ENCODE measurements around the gene TLR5. TPM values are rescaled to one million over a fixed set of nuclear protein-coding genes. Genes with fewer than 3 reads are reported as not detected.

TLR5 gene
- total and polyA plus RNA-seq, 7 donors, result 0.23 to 10.2 (median 3.6) TPM

DNA sequence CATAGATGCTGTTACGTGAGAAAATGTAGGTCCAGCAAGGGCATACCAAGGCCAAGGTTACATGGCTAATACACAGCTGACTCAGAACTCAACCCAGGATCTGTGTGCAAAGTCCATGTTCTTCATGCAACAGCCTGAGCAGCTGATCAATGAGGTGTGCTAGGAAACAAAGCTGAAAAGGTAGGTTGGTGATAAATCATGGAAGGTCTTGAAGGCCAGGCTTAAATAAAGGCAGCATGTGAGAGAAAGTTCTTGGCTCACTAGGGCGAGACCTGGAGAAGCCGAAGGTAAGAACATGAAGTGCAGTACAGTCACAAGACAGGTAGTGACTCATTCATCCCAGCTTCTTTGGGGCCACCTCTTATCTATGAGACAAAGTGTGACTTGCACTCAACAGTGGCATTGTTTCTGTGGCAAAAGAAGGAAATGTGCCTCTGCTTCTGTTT is 33.4 kb downstream of the TLR5 start:
- TF ChIP-seq EP300 (IDR thresholded peaks at IDR 0.05), result no peak
- no peak for DNase-seq
- Histone ChIP-seq H3K27ac (no peak overlapping the region), H3K27me3 (no peaks in the 10 kb centered on the region), H3K36me3 (no peaks in the 10 kb centered on the region), H3K4me1 (peaks cover 0 to 19% (median 12%) of the 10 kb centered on the region in 4 donors), H3K9me3 (no peaks in the 10 kb centered on the region), H3K4me3 (no peak overlapping the region)
- WGBS, 2 donors, result 79 to 82% methylated on average over 3 of the region's 3 CpGs
- intact Hi-C loops (cut with DNase I), result loop anchor here (10.0 kb wide), 1 partner anchor 135 kb away; no protein-coding TSS in a partner anchor

- H3K4me3 ChIP-seq, result no peak overlapping the region
- no peaks in the 10 kb centered on the region for H3K9me3 ChIP-seq
- H3K27ac ChIP-seq, result no peak overlapping the region
- H3K4me1 ChIP-seq, result peaks cover 0 to 7% (median 0%) of the 10 kb centered on the region in 4 donors
- TF ChIP-seq, protein P1, sequence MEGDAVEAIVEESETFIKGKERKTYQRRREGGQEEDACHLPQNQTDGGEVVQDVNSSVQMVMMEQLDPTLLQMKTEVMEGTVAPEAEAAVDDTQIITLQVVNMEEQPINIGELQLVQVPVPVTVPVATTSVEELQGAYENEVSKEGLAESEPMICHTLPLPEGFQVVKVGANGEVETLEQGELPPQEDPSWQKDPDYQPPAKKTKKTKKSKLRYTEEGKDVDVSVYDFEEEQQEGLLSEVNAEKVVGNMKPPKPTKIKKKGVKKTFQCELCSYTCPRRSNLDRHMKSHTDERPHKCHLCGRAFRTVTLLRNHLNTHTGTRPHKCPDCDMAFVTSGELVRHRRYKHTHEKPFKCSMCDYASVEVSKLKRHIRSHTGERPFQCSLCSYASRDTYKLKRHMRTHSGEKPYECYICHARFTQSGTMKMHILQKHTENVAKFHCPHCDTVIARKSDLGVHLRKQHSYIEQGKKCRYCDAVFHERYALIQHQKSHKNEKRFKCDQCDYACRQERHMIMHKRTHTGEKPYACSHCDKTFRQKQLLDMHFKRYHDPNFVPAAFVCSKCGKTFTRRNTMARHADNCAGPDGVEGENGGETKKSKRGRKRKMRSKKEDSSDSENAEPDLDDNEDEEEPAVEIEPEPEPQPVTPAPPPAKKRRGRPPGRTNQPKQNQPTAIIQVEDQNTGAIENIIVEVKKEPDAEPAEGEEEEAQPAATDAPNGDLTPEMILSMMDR (IDR thresholded peaks at IDR 0.05), result no peak
- TF ChIP-seq EP300 (IDR thresholded peaks at IDR 0.05), result no peak
- TF ChIP-seq POLR2A (IDR thresholded peaks at IDR 0.05), result no peak
- no peak for TF ChIP-seq POLR2AphosphoS5 (IDR thresholded peaks at IDR 0.05)
- H3K36me3 ChIP-seq, result no peaks in the 10 kb centered on the region
- H3K27me3 ChIP-seq, result no peaks in the 10 kb centered on the region
- intact Hi-C loops (cut with DNase I), result no loop called here
- 78 to 86% methylated on average over 3 of the region's 3 CpGs for WGBS, 2 donors
- DNase-seq, result no peak
Measured at GRCh38 chr1:223106856-223107255, 36.2 kb downstream of the TLR5 start.

DNA sequence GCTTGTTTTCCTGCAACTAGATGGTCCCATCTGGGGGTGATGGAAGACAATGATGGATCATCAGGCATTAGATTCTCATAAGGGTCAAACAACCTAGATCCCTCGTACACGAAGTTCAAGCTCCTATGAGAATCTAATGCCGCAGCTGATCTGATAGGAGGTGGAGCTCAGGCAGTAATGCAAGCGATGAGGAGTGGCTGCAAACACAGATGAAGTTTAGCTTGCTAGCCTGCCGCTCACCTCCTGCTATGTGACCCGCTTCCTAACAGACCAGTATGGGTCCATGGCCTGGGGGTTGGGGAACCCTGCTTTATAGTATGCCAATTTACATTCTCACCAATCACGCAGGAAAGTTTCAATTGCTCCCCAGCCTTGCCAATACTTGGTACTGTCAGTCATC is 37.5 kb downstream of the TLR5 start:
- Histone ChIP-seq H3K4me3 (no peak overlapping the region), H3K9me3 (no peaks in the 10 kb centered on the region), H3K27ac (no peak overlapping the region), H3K36me3 (no peaks in the 10 kb centered on the region), H3K4me1 (peaks cover 0 to 7% (median 0%) of the 10 kb centered on the region in 4 donors), H3K27me3 (no peaks in the 10 kb centered on the region)
- 94 to 95% methylated on average over 7 of the region's 7 CpGs for WGBS, 2 donors
- intact Hi-C loops (cut with DNase I), result no loop called here
- no peak for TF ChIP-seq POLR2A (IDR thresholded peaks at IDR 0.05)
- no peak for DNase-seq

DNA sequence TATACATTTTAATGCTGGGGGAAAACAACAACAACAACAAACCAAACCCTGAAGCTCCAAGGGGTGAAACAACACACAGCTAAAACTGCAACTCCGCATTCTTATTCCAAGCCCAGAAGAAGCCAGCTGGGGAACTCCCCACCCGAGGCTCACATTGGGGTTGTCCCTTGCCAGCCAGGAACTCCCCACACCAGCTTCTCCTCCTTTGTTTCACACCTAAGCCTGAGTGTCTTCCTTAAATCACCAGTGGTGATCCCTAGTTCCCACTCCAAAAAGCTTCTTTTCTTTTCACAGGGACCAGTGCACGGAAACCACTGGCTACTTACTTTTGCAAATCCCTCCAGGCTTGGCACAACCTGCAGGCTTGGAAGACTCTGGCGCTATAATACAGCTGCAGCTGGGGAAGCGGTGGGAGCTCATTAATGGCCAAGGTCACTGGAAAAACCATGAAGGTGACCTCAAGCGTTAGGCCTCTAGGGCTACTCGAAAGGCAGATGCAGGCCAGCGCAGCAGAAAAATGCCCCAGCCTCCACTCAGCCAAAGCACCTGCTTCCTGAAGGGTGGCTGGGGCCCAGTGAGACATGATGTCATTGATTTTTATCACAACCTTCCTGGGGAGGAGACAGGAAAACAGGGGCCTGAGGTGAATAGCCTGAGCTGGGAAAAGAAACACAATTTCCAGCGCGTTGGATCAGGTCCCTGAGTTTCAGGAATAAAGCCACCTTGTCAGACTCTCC is 40.1 kb downstream of the TLR5 start:
- Histone ChIP-seq H3K27ac (no peak overlapping the region), H3K27me3 (no peaks in the 10 kb centered on the region), H3K9me3 (peaks cover 0 to 3% (median 0%) of the 10 kb centered on the region in 4 donors), H3K36me3 (no peaks in the 10 kb centered on the region), H3K4me1 (peaks cover 0 to 7% (median 0%) of the 10 kb centered on the region in 4 donors), H3K4me3 (no peak overlapping the region)
- intact Hi-C loops (cut with DNase I), result no loop called here
- TF ChIP-seq, protein P1 (IDR thresholded peaks at IDR 0.05), result no peak
- no peak for TF ChIP-seq EP300 (IDR thresholded peaks at IDR 0.05)
- no peak for TF ChIP-seq POLR2AphosphoS5 (IDR thresholded peaks at IDR 0.05)
- no peak for TF ChIP-seq POLR2A (IDR thresholded peaks at IDR 0.05)
- DNase-seq, result no peak
- 61 to 66% methylated on average over 10 of the region's 10 CpGs for WGBS, 2 donors

- Histone ChIP-seq H3K27ac (no peak overlapping the region), H3K27me3 (no peaks in the 10 kb centered on the region), H3K9me3 (peaks cover 0 to 3% (median 0%) of the 10 kb centered on the region in 4 donors), H3K4me3 (no peak overlapping the region), H3K36me3 (no peaks in the 10 kb centered on the region), H3K4me1 (peaks cover 0 to 11% (median 8%) of the 10 kb centered on the region in 4 donors)
- no peak for DNase-seq
- 30 to 52% methylated on average over 1 of the region's 1 CpG for WGBS, 2 donors
- intact Hi-C loops (cut with DNase I), result no loop called here
- TF ChIP-seq, protein P1 (IDR thresholded peaks at IDR 0.05), result no peak
- TF ChIP-seq POLR2AphosphoS5 (IDR thresholded peaks at IDR 0.05) (no peak), EP300 (IDR thresholded peaks at IDR 0.05) (no peak), POLR2A (IDR thresholded peaks at IDR 0.05) (no peak)
Measured at GRCh38 chr1:223097713-223098112, 45.3 kb downstream of the TLR5 start.
